Measurements from ENCODE around the gene SEMA4F. TPM values are rescaled to one million over a fixed set of nuclear protein-coding genes. Genes with fewer than 3 reads are reported as not detected.

Gene SEMA4F
- total and polyA plus RNA-seq, 7 donors: 0.59 to 5.7 (median 2.0) TPM

DNA sequence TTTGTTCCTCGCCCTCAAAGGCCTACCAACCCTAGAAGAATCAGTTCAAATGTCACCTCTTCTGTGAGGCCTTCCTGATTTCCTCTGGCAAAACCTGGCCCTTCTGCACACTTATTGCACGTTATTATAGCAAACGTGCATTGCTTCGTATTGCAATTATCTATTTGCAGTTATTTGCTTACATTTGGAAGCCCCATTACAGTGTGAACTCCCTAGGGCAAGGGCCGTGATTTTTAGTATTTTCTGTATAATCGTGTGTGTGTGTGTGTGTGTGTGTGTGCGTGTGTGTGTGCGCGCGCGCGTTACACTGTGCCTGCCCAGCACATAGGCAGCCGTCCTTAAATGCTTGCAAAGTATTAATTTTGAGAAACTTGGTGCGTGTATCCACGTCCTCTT lies 460 bp upstream of the SEMA4F start:
- Histone ChIP-seq H3K4me1 (peaks cover 5% of the 10 kb centered on the region), H3K36me3 (ENCODE audit: insufficient read depth in 1 of 2, low read depth in 1 of 2) (peaks cover 2 to 7% of the 10 kb centered on the region in 2 donors), H3K4me3 (peak overlapping the region; percentile 90), H3K27ac (no peak overlapping the region), H3K9me3 (no peaks in the 10 kb centered on the region), H3K27me3 (ENCODE audit: insufficient read depth in 3 of 3, low read length in 2 of 3) (peaks cover 0 to 5% (median under 1%) of the 10 kb centered on the region in 3 donors)
- DNase-seq (no peak), ATAC-seq (peak in 2 of 4 donors; percentile 2 to 22)
- intact Hi-C loops (cut with DNase I): no loop called here
- 11 to 13% (median 12%) methylated on average over 15 of the region's 15 CpGs for WGBS, 3 donors
- TF ChIP-seq, protein P1, sequence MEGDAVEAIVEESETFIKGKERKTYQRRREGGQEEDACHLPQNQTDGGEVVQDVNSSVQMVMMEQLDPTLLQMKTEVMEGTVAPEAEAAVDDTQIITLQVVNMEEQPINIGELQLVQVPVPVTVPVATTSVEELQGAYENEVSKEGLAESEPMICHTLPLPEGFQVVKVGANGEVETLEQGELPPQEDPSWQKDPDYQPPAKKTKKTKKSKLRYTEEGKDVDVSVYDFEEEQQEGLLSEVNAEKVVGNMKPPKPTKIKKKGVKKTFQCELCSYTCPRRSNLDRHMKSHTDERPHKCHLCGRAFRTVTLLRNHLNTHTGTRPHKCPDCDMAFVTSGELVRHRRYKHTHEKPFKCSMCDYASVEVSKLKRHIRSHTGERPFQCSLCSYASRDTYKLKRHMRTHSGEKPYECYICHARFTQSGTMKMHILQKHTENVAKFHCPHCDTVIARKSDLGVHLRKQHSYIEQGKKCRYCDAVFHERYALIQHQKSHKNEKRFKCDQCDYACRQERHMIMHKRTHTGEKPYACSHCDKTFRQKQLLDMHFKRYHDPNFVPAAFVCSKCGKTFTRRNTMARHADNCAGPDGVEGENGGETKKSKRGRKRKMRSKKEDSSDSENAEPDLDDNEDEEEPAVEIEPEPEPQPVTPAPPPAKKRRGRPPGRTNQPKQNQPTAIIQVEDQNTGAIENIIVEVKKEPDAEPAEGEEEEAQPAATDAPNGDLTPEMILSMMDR (IDR thresholded peaks at IDR 0.05): no peak

DNA sequence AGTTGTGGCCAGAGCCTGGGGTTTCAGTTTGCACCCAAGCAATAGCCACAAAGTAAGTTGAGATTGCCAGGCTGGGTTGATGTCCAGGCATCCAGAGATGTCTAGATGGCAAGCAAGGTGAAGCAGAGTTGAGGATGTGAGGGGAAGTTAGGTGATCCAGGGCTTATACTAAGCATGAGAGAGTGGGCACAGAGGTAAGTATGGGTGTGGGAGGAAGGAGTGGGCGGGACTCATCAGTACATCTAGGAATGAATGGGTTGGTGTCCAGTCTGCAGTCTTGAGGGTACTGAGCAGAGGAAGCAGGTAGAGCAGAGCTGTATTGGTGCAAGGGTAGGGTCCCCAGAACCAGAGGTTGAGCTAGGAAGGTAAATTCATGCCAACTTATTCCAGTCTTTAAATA lies 1.5 kb downstream of the SEMA4F start:
- WGBS, 3 donors: 98 to 100% (median 100%) methylated on average over 1 of the region's 1 CpG
- H3K4me3 ChIP-seq: no peak overlapping the region
- TF ChIP-seq, protein P1 (IDR thresholded peaks at IDR 0.05): no peak
- H3K36me3 ChIP-seq (ENCODE audit: insufficient read depth in 1 of 2, low read depth in 1 of 2): peaks cover 2 to 17% of the 10 kb centered on the region in 2 donors
- ATAC-seq (no peak), DNase-seq (no peak)
- peaks cover 5% of the 10 kb centered on the region for H3K4me1 ChIP-seq
- H3K27ac ChIP-seq: no peak overlapping the region
- H3K27me3 ChIP-seq (ENCODE audit: insufficient read depth in 3 of 3, low read length in 2 of 3): no peaks in the 10 kb centered on the region
- no peaks in the 10 kb centered on the region for H3K9me3 ChIP-seq
- intact Hi-C loops (cut with DNase I): no loop called here

DNA sequence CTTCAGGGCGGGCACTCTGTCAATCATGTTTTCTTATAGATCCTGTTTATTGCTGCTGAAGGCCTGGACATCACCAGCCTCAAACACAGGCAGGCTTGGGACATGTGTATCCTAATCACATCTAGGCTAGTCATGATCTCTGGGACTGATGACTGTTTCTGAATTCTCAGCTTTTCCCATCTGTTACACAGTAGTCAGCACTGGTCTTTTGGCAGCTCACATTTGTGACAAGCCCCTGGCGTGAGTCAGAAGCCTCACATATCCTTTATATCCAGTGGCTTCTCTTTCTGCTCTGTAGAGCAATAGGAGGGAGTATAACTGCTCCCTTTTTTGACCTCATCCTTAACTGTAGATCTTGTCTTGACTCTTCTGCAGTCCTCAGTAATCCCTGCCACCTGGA lies 4.5 kb downstream of the SEMA4F start:
- Histone ChIP-seq H3K4me3 (no peak overlapping the region), H3K27me3 (ENCODE audit: insufficient read depth in 3 of 3, low read length in 2 of 3) (no peaks in the 10 kb centered on the region), H3K27ac (no peak overlapping the region), H3K36me3 (ENCODE audit: insufficient read depth in 1 of 2, low read depth in 1 of 2) (peaks cover 2 to 28% of the 10 kb centered on the region in 2 donors), H3K9me3 (no peaks in the 10 kb centered on the region), H3K4me1 (peaks cover 5% of the 10 kb centered on the region)
- intact Hi-C loops (cut with DNase I): no loop called here
- no peak for DNase-seq
- ATAC-seq: no peak
- 93 to 95% (median 94%) methylated on average over 2 of the region's 2 CpGs for WGBS, 3 donors
- TF ChIP-seq, protein P1 (IDR thresholded peaks at IDR 0.05): no peak

DNA sequence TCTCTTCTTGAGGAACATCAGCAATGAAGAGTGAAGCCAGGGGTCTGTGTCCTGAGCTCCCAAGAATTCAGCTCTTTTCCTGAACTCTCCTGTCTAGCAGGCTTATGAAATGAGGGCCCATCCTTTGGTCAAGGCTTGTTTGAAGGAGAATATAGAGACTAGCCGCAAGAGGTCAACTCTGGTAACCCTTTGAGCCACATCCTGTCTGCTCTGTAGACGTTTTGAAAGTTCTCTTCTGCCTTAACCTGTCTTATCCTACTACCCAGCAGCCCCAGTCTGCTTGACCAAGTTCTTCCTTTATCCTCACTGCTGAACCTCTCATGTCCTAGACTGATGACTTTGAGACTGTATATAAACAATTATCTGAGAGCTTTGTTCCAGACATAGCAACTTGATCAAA lies 5.4 kb downstream of the SEMA4F start:
- Histone ChIP-seq H3K36me3 (ENCODE audit: insufficient read depth in 1 of 2, low read depth in 1 of 2) (peaks cover 2 to 28% of the 10 kb centered on the region in 2 donors), H3K9me3 (no peaks in the 10 kb centered on the region)
- intact Hi-C loops (cut with DNase I): no loop called here

More for the DNA sequence above, 5.4 kb downstream of the SEMA4F start:
- Histone ChIP-seq H3K4me1 (peaks cover 5% of the 10 kb centered on the region), H3K27ac (no peak overlapping the region), H3K4me3 (no peak overlapping the region), H3K27me3 (ENCODE audit: insufficient read depth in 3 of 3, low read length in 2 of 3) (no peaks in the 10 kb centered on the region)
- 69 to 74% (median 71%) methylated on average over 2 of the region's 2 CpGs for WGBS, 3 donors
- no peak for DNase-seq
- TF ChIP-seq, protein P1 (IDR thresholded peaks at IDR 0.05): no peak
- no peak for ATAC-seq
